ENCODE results near the gene HOXC9. TPM values are rescaled to one million over a fixed set of nuclear protein-coding genes. Genes with fewer than 3 reads are reported as not detected.
A peak's percentile ranks its signal among the peaks of the same experiment; 100 is the strongest.

HOXC9 gene
- total RNA-seq, 2 experiments from 2014 or later = not detected

DNA sequence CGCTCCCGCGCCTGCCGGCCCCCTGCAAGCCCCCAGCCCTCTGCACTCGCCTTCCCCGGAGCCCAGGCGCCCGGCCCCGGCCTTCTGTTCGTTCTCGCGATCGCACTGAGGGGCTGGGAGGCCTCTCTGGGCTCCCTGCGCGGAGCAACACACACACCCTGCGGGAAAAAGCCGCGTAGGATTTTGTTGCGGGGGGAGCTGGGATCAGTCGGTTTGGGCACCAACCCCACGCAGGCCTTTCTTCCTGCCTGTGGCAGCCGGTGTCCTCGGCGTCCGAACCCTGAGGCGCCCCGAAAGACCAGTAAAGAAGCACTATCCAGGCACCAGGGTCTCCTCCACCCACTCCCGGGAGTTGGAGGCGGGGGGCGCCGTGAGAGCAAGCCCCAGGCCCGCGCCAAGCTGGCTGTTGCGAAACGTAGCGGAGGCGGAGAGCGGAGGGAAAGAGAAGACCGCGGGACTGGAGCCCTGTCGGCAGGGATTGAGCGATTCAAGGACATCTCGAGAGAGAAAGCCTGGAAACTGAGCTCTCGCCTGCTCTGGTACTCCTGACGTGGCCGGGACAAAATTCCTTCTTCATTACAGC is 31.0 kb downstream of the HOXC9 start:
- Mint-ChIP-seq H3K4me1 (peaks cover 22% of the 10 kb centered on the region), H3K4me3 (no peak overlapping the region), H3K27me3 (peaks cover 89% of the 10 kb centered on the region), H3K27ac (no peak overlapping the region), H3K36me3 (no peaks in the 10 kb centered on the region), H3K9me3 (ENCODE audit: low read depth) (no peaks in the 10 kb centered on the region)
- CTCF ChIA-PET = interaction anchor here (0.8 to 15.1 kb wide), 12 partner anchors 9 to 184 kb away, joined by 3 to 229 read pairs (median 13); partner anchors contain the start of genes HOXC8 and SMUG1
- DNase-seq (no peak), ATAC-seq (no peak)

DNA sequence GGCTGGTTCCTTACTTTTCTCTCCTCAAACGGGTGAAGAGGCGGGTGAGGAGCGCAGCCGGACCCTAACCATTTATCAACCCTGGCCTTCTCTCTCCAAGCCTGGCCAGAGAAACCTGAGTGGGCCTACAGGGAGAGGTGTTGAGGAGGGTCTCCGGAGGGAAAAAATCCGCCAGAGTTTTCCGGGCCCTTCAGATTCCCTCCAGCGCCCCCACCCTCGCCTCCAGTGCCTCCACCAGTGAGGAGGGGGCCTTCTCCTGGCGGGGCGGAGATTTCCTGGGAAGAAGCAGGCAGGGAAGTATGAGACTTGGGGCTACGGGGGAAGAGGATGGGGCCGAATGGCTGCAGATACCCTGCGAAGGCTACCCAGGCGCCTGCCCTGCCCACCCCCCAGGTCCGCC is 31.5 kb downstream of the HOXC9 start:
- no peak overlapping the region for H3K27ac Mint-ChIP-seq
- no peaks in the 10 kb centered on the region for H3K36me3 Mint-ChIP-seq
- H3K4me1 Mint-ChIP-seq = peaks cover 22% of the 10 kb centered on the region
- no peak for DNase-seq
- H3K9me3 Mint-ChIP-seq (ENCODE audit: low read depth) = no peaks in the 10 kb centered on the region
- CTCF ChIA-PET = interaction anchor here (0.8 to 15.1 kb wide), 19 partner anchors 12 to 187 kb away, joined by 3 to 229 read pairs (median 11); partner anchors contain the start of genes HOXC8 and SMUG1
- no peak overlapping the region for H3K4me3 Mint-ChIP-seq
- peaks cover 90% of the 10 kb centered on the region for H3K27me3 Mint-ChIP-seq
- no peak for ATAC-seq

DNA sequence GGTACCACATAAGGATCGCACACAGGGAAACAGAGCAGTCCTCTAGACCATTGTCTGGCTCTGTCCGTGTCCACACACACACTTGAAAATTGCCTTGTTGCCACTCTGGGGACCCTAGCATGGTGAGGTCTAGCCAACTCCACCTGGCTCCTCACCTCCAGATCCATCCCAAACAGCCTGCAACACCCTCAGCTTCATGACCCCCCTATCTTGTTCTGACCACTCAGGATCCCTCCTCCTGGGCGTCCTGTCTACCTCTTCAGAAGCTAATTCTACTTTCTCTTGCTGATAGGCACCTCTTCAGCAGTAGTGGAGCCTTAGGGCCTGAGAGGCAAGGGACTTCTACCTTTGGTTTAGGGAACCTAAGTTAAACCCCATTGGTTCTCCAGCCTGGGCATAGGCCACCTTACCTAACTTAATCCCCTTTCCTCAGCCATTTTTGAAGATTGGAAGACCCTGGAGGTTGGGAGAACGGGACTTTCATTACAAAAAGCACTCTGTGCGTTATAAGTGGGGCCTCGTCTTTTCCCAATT is 32.2 kb downstream of the HOXC9 start:
- CTCF ChIA-PET = interaction anchor here (0.6 to 15.1 kb wide), 44 partner anchors 9 to 287 kb away, joined by 3 to 229 read pairs (median 6); partner anchors contain the start of genes HOXC10, HOXC4, HOXC8 and HOXC9
- Mint-ChIP-seq H3K4me3 (no peak overlapping the region), H3K27ac (no peak overlapping the region)

DNA sequence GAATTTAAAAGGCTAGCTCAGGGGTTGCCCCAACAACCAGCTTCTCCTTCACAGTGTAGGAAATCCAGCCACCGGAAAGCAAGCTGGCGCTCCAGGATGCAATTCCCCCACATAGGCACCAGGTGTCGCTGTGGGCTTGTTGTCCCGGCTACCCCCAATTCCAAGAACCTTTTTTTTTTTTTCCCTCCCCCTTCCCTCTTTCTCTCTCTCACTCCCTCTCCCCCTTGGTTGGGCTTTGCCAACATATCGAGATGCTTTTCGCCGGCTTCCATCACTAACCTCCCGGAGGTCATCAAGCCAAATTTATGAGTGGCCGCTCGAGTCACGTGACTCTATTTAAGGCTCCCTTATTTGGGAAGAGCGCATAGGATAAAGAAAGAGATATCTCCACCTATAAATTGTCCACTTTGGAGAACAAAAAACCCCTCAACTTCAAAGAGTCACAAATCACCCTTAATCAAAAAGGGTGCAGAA is 32.7 kb downstream of the HOXC9 start, which contains the start of gene HOXC5:
HOXC5 (plus strand) TSS at position 424 of the 474 bp plus-strand sequence. CDS start 73 bp downstream, outside the sequence.
- no peaks in the 10 kb centered on the region for H3K36me3 Mint-ChIP-seq
- peak; percentile 32 for ATAC-seq
- no peak within 1 kb of the TSS for H3K27ac Mint-ChIP-seq
- peaks cover 22% of the 10 kb centered on the region for H3K4me1 Mint-ChIP-seq
- CTCF ChIA-PET = interaction anchor here (0.6 to 15.1 kb wide), 49 partner anchors 8 to 287 kb away, joined by 3 to 229 read pairs (median 5); partner anchors contain the start of genes HOXC10, HOXC4, HOXC8 and HOXC9
- DNase-seq = peak; percentile 77
- no peaks in the 10 kb centered on the region for H3K9me3 Mint-ChIP-seq (ENCODE audit: low read depth)
- peak within 1 kb of the TSS; percentile 49 for H3K4me3 Mint-ChIP-seq
- H3K27me3 Mint-ChIP-seq = peaks cover 90% of the 10 kb centered on the region

More for the DNA sequence above, 32.2 kb downstream of the HOXC9 start:
- Mint-ChIP-seq H3K36me3 (no peaks in the 10 kb centered on the region), H3K27me3 (peaks cover 90% of the 10 kb centered on the region), H3K9me3 (ENCODE audit: low read depth) (no peaks in the 10 kb centered on the region), H3K4me1 (peaks cover 22% of the 10 kb centered on the region)
- ATAC-seq (no peak), DNase-seq (no peak)

DNA sequence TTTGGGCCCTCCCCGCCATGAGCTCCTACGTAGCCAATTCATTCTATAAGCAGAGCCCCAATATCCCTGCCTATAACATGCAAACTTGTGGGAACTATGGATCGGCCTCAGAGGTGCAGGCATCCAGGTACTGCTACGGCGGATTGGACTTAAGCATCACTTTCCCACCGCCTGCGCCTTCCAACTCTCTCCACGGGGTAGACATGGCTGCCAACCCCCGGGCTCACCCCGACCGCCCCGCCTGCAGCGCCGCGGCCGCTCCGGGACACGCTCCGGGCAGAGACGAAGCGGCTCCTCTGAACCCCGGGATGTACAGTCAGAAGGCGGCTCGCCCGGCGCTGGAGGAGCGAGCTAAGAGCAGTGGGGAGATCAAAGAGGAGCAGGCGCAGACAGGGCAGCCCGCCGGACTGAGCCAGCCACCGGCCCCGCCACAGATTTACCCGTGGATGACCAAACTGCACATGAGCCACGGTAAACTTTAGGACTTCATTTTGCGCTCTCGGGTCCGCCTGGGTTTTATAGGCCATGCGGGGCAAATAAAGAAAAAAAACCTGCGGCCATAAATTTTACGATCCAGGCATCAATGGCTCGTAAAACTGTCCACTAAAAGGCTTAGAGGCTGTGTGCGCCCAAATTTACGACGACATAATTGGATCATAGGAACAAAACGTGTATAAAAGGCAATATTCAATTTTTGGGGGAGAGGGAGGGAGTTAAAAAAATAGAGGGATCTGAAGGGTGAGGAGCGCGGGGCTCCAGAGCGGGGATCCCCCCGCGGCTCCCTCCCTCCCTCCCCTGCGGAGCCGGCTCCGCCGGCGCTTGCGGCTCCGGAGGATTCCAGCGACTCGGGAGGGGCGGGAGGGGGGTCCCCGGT is 33.4 kb downstream of the HOXC9 start:
- peaks cover 91% of the 10 kb centered on the region for H3K27me3 Mint-ChIP-seq
- peak overlapping the region; percentile 49 for H3K4me3 Mint-ChIP-seq
- H3K9me3 Mint-ChIP-seq (ENCODE audit: low read depth) = no peaks in the 10 kb centered on the region
- CTCF ChIA-PET = interaction anchor here (0.6 to 15.1 kb wide), 36 partner anchors 8 to 288 kb away, joined by 3 to 229 read pairs (median 7); partner anchors contain the start of genes HOXC4, HOXC8, HOXC9 and SMUG1
- peaks cover 22% of the 10 kb centered on the region for H3K4me1 Mint-ChIP-seq
- H3K36me3 Mint-ChIP-seq = no peaks in the 10 kb centered on the region
- no peak overlapping the region for H3K27ac Mint-ChIP-seq
- DNase-seq (no peak), ATAC-seq (peak; percentile 40)

DNA sequence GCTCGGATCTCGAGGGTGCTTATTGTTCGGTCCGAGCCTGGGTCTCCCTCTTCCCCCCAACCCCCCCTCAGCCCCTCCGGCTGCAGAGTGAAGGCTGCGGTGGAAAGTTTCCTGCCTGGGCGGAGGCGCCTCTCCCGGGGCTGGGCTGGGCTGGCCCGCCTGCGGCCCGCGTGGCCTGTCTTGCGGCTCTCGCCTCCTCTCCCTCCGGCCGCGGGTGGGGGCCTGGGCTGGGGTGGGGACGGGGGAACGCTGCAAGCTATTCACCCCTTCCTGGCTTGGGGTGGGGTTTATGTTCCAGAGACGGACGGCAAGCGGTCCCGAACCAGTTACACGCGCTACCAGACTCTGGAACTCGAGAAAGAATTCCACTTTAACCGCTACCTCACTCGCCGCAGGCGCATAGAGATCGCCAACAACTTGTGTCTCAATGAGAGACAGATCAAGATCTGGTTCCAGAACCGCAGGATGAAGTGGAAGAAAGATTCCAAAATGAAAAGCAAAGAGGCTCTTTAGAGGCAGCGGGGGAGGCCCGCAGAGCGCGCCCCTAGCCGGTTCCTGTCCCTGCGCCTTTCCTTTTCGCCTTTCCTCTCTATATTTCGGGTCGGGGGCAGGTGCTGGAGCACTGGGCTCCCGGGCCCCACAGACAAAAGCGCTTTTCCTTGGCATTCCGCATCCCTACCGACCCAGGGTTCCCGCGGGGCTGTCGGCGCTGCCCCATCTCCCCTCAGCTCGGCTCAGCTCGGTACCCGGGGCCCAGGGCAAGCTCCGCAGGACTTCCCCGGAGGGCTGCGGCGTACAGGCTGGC is 34.2 kb downstream of the HOXC9 start:
- no peak overlapping the region for H3K4me3 Mint-ChIP-seq
- ATAC-seq (peak; percentile 21), DNase-seq (no peak)
- H3K27me3 Mint-ChIP-seq = peaks cover 91% of the 10 kb centered on the region
- no peaks in the 10 kb centered on the region for H3K36me3 Mint-ChIP-seq
- CTCF ChIA-PET = interaction anchor here (2.2 to 15.1 kb wide), 6 partner anchors 19 to 174 kb away, joined by 9 to 229 read pairs (median 72); partner anchors contain the start of genes HOXC4, HOXC8 and SMUG1
- H3K9me3 Mint-ChIP-seq (ENCODE audit: low read depth) = no peaks in the 10 kb centered on the region
- no peak overlapping the region for H3K27ac Mint-ChIP-seq
- peaks cover 18% of the 10 kb centered on the region for H3K4me1 Mint-ChIP-seq

DNA sequence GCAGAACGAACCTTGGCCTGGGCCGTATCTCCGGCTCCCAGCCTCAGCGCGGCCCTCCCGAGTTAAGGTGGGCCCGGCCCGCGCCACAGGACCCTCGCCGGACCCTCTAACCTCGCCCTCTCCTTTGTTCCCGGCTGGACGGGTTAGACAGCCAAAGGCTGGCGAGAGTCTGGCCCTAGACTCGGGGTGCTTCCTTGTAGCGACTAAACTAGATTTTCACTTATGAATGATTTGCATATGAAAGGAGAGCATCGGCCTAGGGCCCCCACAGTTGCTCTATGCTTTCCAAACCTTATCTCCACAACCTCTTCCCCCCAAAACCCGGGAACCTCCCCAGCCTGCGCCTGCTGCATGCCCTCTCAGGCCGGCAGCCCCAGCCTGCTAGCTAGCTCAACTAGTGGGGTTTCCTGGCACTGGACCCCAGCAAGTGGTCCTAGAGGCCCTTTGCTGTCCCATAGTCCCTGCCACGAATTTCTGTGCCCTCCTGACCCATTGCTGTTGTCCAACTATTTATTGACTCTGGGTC is 34.9 kb downstream of the HOXC9 start:
- DNase-seq = no peak
- Mint-ChIP-seq H3K4me1 (peaks cover 17% of the 10 kb centered on the region), H3K27me3 (peaks cover 92% of the 10 kb centered on the region), H3K27ac (no peak overlapping the region), H3K4me3 (no peak overlapping the region), H3K36me3 (no peaks in the 10 kb centered on the region), H3K9me3 (ENCODE audit: low read depth) (no peaks in the 10 kb centered on the region)
- ATAC-seq = no peak
- CTCF ChIA-PET = interaction anchor here (2.2 to 15.1 kb wide), 5 partner anchors 18 to 173 kb away, joined by 9 to 229 read pairs (median 74); partner anchors contain the start of genes HOXC4, HOXC8 and SMUG1

DNA sequence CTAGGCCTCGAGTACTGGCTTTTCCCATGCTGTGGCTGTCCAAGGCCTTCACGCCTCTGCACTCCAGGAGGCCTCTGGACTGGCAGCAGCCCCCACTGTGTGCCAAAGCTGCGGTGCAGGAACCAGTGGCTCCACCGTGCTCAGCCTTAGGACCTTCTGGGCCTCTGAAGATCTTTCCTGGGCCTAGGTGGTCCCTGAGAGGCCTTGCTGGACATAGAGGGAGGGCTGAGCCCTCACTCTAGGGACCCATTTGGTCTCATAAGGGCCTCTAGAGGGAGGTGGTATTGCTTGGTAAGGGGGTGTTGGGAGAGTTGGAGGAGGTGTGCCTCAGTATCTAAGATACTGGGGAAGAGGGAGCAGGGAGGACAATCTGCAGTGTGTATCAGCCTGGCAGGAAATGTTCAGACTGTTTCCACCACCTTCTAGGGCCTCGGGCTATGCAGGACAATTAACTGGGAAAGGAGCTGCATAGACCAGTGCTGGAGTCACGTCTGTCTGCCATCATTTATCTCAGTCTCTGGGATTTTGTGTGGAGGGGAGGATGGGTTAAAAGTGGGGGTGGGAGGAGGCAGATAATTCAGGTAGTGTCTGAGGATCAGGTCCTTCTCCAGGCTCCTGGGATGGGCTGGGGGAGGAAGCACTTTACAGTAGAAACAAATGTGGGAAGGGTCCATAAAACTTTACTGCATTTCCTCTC is 35.8 kb downstream of the HOXC9 start:
- no peak overlapping the region for H3K4me3 Mint-ChIP-seq
- ATAC-seq = no peak
- H3K27me3 Mint-ChIP-seq = peaks cover 94% of the 10 kb centered on the region
- no peaks in the 10 kb centered on the region for H3K36me3 Mint-ChIP-seq
- CTCF ChIA-PET = interaction anchor here (2.2 to 15.1 kb wide), 5 partner anchors 17 to 172 kb away, joined by 9 to 229 read pairs (median 74); partner anchors contain the start of genes HOXC4, HOXC8 and SMUG1
- H3K4me1 Mint-ChIP-seq = peaks cover 17% of the 10 kb centered on the region
- no peaks in the 10 kb centered on the region for H3K9me3 Mint-ChIP-seq (ENCODE audit: low read depth)
- DNase-seq = no peak
- no peak overlapping the region for H3K27ac Mint-ChIP-seq

DNA sequence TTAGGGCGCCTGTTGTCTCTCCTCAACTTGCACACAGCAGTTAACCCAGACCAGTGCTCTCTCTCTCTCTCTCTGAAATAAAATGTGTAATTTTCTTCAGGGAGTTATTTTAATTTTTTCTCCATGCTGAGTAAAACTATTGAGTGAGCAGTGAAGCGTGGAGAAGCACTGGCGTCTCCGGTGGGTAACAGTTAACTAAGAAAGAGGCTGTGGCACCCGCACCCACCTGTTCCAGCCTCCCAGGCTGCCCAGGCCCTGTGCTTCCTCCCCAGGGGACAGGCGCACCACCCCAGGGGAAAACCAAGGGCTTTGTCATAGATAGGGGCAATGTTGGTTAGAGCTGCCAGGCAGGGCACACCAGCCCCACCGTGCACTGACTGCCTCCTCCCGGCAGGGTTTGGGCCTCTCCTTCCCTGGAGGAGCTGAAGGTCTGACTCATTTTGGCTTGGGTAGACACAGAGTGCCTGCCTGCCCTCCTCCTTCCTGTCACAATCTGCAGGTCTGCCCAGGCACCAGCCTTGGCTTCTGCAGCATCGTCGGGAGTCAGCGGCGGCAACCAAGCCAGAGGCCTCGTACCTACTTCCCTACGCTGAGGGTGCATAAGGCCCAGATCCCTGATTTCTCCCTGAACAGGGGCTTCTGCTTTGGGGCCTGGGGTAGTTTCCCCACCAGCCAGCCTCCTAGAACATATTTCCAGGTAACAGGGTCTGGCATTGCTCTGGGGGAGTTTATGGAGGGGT is 36.8 kb downstream of the HOXC9 start:
- no peak for DNase-seq
- Mint-ChIP-seq H3K27me3 (peaks cover 90% of the 10 kb centered on the region), H3K36me3 (no peaks in the 10 kb centered on the region), H3K4me1 (peaks cover 17% of the 10 kb centered on the region), H3K27ac (no peak overlapping the region), H3K4me3 (no peak overlapping the region), H3K9me3 (ENCODE audit: low read depth) (no peaks in the 10 kb centered on the region)
- no peak for ATAC-seq
- CTCF ChIA-PET = interaction anchor here (7.0 to 15.1 kb wide), 4 partner anchors 29 to 171 kb away, joined by 71 to 229 read pairs (median 116); partner anchors contain the start of genes HOXC8 and SMUG1

DNA sequence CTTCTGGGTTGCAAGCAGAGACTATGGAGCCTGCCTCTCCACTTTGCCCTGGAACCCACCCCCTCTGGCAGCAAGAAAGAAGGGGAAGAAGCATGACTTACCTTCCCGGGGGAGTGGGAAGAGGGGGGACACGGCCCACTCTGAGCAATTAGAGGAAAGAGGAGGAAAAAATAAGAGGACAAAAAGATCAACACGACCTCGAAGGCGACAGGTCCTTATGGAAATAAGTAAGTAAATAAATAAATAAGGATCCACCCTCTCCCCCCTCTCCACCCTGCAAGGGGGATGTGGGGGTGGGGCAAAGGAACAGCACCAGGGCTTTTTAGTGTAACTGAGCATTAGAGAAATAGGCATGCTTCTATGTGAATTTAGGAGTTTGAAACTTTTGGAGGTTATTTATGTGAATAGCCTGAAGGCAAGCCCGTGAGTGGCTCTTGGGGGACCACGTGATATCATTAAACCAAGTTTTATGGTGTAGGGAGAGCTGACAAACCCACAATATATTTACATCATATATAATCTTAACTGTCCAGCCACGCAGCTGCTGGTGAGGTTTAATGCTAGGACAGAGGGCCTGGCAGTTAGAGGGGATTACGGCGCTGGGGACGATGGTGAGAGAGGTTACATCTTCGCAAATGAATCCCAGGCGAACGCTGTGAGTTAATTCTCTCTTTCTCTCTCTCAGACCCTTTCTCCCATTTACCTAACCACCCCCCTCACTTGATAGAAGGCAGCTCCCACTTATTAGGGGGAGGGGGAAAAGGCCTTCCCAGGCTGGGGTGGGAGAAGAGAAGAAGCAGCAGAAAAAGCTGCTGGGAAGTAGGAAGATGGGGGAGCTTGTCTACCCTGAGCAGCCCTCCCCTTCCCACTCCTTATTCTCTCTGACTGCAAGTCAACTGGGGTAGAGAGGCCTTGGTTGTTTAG is 37.7 kb downstream of the HOXC9 start:
- ATAC-seq (no peak), DNase-seq (no peak)
- no peak overlapping the region for H3K27ac Mint-ChIP-seq
- peaks cover 16% of the 10 kb centered on the region for H3K4me1 Mint-ChIP-seq
- CTCF ChIA-PET = interaction anchor here (0.6 to 7.9 kb wide), 5 partner anchors 154 to 170 kb away, joined by 3 to 229 read pairs (median 10); partner anchors contain the start of gene SMUG1
- no peak overlapping the region for H3K4me3 Mint-ChIP-seq
- peaks cover 88% of the 10 kb centered on the region for H3K27me3 Mint-ChIP-seq
- no peaks in the 10 kb centered on the region for H3K9me3 Mint-ChIP-seq (ENCODE audit: low read depth)
- no peaks in the 10 kb centered on the region for H3K36me3 Mint-ChIP-seq

Data from activated CD8-positive, alpha-beta memory T cell treated with anti-CD3 and anti-CD28 coated beads, Interleukin-2, amount 10 ng/mL, durations not matched to agents 7 days and 5 days (primary cell).